CD4-positive, alpha-beta T cell treated with Interleukin-10 for 1 hour (primary cell): ENCODE data around the gene MORC2.

Experiments used
- DNase-seq: peaks from one replicate; pipeline ENCODE4 v3.0.0-alpha.2; 2020

Gene MORC2

DNA sequence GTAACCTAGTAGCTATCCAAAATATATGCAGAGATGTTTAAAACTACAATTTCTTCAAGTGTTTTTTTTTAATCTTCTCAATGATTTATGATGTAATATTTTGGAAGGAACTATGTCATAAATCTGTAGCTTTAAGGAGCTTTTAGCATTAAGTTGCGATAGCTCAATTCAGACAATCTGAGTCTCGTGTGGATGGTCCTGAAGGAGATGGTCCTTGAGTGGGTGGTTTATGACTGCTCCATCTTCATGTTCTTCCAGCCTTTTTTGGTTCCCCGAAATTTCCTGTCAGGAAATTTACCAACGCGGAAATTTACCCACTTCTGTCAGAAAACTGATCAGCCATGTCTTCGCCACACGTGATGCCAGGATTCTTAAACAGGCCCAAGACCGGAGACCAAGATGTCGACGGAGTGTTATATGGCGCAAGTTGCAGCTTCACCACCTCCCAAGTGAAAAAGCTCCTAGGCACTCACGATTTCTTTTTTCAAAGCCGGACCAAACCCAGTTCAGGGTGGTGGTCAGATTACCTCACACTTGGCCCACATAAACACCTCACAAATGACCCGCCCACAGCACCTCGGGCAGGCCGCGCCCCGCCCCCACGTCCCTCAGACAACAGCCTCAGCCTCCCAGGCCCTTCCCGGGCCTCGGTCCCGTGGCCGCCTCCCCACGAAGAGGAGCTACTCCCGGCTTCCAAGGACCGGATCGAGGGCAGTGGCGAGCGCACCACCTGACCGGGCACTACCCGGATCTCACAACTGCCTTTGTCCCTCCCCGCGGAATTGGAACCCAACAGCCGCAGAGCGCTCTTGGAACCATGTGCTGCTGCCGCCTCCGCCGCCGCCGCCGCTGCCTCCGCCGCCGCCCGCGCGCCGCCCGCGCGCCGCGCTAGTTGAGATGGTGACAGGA, at the start of gene MORC2:
TSS of gene MORC2 (minus strand) at position 760 of the 909 bp plus-strand sequence. CDS start 885 bp downstream, outside the sequence.
- no peak for DNase-seq

DNA sequence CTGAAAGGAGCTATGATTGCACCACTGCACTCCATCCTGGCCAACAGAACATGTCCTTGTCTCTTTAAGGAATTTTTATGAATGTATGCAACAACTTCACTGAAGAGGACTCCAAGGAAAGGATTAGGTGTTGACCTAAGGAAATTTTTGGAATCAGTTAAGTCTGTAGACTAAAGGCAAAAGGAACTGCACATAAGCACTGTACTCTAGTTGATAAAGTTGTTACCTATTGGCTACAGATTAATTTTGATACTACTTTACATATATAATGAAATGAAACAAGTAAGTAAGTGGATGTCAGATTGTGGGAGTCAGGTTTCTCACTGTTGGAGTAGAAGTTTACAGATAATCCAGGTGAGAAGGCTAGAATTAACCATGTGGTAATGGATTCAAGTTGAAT, 37.0 kb upstream of the MORC2 start:
- DNase-seq: no peak

DNA sequence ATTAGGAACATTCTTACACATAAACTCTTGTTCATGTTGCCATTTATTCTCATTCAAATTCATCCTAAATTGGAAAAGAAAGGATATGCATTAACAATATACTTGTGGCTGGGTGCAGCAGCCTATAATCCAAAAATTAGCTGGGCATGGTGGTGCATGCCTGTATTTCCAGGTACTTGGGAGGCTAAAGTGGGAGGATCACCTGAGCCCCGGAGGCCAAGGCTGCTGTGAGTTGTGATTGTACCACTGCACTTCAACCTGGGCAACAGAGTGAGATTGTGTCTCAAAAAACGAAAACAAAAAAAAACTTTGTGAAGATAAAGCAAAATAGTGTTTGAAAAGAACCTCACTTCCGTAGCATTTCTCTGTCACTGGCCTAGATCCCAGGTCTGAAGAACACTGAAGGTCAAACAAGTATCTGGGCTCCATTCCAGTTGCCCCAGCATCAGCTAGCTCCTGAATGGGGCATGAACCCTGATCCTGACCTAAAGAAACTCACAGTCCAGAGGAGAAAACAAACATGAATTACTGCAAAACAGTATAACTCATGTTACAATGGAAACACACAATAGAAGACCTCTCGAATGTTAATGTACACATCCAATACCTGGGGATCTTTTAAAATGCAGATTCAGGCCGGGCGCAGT, 32.7 kb upstream of the MORC2 start:
- DNase-seq: no peak

DNA sequence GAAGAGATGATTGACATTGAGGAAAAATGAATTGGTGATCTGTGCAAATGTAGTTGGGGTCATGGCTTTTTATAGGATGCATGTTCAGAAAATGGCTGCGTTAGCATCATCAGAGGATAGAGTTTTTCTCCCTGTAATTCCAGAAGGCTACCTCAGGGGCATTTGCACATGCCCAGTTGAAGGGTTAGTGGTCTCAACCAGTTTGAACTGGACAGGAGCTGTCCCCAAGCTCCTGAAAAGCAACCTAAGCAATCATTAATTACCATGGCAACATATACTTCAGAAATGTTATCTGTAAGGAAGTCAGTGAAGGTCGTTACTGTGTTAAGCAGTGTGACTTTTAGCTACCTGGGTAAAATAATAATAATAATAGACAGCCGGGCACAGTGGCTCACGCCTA, 29.8 kb upstream of the MORC2 start:
- no peak for DNase-seq

DNA sequence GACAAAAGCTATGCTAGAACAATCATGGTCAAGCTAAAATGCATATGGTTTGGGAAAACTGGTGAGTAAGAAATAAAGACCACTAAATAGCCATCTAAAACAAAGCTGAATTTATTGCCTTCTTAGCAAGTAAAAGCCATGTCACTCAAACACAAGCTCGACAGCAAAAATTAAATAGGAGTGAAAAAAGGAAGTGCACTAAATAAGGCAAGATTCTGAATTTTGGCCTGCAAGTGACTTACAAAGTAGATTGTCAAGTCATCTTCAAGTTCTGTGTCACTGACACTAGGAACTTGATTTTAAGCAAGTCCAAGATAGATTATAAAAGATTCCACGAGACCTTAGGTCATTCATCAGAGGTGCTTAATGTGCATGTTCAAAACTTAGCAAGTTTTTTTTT, 27.9 kb upstream of the MORC2 start:
- DNase-seq: no peak

DNA sequence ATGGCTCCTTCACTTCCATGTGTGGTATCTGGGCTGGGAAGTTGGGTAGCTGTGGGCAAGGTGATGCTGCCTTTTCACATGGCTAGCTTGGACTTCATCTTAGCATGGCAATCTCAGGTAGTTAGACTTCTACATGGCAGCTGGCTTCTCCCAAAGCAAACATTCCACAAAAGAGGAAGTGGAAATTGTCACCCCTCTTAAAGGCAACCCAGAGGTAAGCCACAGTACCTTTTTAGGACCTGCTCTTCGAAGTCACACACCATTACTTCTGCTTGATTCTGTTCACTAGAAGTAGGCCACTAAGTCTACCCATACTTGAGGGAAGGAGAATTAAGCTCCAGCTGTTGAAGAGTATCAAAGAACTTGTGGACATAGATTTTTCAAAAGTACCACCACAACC, 26.4 kb upstream of the MORC2 start:
- DNase-seq: no peak

DNA sequence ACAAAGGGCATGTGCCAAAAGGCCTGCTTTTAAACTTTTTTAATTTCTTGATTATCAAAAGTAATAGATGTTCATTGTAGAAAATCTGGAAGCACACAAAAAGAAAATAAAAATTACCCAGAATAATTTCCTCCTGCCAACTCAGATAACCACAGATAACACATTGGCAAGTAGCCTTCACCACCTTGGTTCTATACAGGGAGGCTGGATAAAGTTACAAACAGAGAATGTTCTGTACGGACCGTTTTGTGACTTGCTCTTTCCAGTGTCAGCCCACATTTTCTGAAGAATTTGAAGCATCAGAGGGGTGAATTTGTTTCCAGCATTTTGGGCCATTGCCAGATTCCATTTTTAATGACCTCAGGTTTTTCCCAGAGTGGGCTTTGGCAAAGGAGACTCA, 24.0 kb upstream of the MORC2 start:
- no peak for DNase-seq

DNA sequence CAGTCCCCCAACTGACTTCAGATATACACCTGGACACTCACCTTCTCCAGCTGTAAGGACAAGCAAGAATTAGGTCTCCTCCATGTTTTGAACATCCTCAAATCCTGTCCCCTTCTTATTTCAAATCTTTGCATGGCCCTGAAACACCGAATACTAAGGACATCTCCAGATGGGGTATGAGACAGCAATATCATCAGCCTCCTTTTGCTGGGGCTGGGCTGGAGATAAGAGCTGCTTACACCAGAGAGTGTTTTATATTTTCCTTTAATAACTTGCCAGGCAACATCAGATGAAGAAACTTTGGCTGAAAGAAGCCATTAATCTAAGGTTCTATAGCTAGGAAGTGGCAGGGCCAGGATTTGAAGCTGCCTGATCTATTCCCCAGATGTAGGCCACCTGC, 22.1 kb upstream of the MORC2 start:
- DNase-seq: no peak

DNA sequence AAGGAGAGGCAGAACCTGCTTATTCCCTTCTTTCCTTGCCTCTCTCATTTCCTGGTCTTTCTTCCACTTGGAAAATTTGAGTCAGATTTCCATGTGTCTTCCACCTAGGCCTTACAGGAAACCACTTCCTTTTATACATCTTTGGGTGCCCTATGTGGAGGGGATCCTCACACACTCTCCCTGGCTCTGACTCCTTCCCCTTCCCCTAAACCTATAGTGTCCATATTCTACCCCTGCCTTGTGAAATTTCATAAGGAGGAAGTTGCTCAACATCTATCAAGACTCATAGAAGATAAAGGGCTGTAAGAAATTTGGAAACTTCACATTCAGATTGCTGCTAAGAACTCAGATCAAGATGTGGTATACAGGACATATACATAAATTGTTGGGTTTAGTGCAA, 20.9 kb upstream of the MORC2 start:
- no peak for DNase-seq

DNA sequence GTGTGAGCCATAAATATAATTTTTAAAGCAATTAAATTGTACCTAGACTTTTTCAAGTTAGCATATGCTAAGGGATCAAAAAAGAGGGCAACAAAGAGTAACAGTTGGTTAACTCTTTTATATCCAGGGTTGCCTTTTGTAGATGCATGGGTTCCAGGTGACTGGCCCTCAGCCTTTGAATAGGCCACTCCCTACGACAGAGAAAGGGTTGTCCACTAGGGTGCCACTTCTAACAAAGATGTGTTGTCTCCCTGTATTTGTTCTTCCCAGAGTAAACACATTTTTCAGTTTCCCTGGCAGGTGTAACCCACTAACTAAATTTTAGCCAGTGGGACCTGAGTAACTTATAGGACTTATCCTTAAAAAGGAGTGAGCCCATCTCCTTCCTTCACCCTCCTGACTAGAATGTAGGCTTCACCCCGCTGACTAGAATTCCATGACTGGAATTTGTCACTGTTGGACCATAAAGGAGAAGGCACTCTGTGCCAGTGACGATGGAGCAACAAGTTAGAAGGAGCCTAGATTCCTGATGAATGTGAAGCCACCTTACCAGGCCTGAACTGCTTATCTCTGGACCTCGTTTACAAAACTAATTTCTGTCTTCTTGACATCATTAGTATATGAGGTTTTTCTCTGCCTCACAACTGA, 17.1 kb upstream of the MORC2 start:
- no peak for DNase-seq

DNA sequence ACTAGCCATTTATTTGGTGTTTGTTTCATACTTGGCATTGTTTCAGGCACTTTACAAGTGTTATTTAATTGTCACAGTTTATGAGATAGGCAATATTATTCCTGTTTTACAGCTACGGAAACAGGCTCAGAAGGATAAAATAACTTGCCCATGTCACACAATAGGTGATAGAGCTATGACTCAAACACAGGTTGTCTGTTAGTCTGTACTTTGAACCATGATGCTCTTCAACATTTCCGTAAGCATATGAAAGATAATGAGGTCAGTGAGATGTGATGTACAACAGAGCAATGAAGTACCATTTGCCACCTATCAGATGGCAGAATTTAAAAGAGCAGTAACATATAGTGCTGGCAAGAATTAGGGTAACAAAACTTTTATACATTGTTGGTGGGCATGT, 15.7 kb upstream of the MORC2 start:
- DNase-seq: no peak

DNA sequence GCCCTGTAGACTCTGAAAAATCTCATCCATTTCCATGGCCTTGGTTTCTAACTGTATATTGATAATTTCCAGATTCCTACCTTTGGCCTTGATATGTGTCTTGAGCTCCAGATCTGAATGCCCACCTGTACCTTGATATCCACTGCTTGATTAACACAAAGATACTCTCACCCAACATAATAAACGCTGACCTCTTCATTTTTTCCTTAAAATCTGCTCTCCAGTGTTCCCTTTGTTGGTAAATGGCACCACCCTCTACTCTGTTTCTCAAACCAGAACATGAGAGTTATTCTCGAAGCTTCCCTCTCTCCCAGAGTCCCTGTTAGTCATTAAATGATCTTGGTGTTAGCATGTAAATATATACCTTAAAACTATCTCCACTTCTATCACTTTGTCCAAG, 13.9 kb upstream of the MORC2 start:
- DNase-seq: no peak

DNA sequence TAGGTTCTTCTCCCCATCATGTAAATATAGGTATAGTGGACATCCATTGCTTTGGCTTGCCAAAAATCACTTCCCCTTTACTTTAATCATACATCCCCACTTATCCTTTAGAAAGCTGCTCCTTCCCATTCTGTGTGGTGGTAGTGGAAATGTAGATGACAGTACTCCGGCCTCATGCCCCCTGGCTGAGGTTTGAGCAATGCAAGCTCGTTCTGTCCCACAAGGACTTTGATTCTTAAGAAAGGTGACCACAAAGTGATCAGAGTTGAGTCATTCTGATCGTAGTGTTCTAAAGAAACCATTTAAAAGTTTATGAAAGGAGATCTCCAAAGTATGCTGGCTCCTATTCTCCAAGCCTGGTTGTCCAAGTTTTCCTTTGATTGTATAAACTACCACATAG, 11.4 kb upstream of the MORC2 start:
- DNase-seq: no peak

DNA sequence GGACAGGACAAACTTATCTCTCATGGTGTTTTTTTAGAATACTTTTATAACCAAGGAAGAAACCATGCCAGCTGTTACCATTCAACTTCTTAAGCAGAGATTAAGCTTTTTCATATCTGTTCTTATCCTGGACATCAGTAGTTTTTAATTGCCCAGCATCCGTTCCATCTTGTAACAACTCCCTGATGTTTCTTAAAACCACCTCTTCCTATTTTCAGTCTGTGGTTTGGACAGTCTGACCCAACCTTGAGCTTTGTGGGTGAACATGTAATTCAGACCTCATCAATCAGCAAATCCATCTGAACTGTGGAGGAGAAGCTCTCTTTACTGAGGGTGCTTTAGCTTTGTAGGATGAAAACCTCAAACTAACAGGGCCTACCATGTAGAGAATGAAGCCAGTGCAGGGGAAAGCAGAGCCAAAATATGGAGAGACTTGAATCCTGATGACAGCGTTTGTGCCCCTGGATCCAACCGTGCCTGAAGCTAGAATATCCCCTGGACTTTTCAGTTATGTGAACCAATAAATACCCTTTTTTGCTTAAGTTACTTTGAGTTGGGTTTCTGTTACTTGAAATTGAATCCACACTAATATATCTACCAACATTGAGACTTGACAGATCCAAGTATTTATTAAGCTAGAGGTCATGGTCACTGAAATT, 9.9 kb upstream of the MORC2 start:
- no peak for DNase-seq

DNA sequence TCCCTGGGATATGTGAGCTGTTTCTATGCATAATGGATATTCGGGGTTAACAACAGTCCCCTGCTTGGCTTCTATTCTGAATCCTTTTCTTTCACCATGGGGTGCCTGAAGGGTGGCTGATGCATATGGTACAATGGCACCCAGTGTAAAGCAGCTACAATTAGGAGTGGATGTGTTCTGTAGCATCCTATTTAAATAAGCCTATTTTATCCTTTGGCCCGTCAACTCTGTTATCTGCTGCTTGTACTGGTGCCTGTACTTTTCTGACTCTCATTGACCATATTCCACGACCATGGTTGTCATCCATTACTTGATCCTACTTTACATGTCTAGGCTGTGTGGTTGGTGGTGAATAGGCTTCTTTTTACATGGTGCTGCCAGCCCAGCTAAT, 1.8 kb upstream of the MORC2 start:
- DNase-seq: no peak

DNA sequence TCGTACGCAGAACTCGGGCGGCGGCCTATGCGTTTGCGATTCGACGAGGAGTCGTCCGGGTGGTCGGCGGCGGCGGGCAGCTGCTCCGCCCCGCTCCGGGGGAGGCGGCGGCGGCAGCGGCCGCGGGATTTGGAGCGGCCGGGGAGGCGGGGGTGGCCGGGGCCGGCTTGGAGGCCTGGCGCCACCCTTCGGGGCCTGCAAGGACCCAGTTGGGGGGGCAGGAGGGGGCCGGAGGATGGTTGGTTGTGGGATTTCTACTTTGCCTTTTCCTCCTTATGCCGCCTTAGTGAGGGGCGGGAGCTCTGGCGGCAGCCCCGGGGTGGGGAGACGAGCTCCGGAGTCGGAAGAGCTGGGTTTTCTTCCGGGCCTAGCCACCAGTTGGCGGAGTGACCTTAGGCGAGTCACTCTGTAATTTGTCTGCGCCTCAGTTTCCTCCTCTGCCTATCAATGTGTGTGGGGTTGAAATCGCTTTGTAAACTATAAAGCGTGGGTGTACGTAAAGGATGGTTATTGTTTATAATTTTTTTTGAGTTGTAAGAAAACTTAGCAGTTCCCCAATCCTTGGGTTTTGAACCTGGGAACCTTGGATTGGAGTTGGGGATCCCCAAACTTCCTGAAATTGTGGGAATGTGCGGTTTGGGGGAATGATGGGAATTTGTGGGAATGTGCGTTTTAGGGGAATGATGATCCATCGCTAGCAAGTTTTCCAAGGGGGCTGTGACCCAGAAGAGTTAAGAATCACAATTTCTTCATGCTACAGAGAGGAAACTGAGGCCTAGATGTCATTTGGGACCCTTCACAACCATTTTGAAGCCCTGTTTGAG, 1.2 kb upstream of the MORC2 start:
- peak; percentile 58 for DNase-seq

DNA sequence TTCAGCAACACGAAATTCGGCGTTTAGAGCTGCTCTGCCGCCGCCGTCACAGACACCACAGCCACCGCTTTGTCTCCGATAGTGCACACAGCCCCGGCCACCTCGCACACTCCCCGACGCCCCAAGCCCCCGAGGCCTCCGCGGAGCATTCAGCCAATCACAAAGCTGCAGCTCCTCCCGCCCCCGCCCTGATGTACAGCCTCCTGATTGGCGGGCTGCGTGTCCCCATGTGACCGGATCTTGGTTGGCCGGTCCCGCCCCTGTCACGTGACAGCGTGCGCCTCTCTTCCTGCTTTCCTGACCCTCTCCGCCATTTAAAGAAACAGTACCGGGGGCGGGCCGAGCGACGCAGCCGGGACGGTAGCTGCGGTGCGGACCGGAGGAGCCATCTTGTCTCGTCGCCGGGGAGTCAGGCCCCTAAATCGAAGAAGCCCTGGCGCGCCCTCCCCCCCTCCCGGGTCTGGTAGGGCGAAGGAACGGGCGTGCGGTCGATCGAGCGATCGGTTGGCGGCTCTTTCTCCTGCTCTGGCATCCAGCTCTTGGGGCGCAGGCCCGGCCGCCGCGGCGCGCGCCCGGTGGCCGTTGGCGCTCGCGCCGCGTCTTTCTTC, 454 bp upstream of the MORC2 start, which contains the start of gene TUG1:
TSS of gene TUG1 (plus strand) at position 342 of the 608 bp plus-strand sequence.
- DNase-seq: peak; percentile 98

DNA sequence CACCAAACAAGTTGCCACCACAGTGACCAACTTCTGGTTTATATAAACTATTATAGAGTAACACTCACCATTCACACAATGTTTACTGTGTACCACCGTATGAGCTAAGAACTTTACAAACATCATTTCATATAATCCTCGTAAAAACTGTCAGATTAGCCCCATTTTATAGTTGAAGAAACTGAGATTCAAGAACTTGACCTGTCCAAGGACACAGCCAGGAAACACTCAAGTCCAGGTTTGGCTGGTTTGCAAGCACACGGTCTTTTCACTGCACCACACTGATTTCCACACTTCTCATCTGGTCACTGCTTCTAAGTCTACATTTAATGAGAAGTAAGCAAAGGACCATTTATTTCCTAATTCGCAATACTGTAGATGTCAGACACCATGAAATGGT, 3.7 kb downstream of the MORC2 start:
- DNase-seq: no peak

DNA sequence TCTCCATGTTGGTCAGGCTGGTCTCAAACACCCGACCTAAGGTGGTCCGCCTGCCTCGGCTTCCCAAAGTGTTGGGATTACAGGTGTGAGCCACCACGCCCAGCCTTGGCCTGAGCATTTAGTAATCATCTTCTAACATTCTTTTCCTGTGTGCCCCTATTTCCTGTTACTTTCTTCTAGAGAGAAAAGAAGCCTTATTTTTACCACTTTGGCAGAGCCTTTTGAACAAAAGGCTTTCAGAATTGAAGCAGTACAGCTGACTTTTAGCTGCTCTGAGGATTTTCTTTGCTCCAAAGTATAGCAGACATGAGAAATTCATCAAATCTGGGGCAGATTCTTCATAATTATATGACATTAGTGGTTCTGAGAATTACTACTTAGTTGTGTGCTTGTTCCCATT, 13.4 kb downstream of the MORC2 start:
- DNase-seq: no peak

DNA sequence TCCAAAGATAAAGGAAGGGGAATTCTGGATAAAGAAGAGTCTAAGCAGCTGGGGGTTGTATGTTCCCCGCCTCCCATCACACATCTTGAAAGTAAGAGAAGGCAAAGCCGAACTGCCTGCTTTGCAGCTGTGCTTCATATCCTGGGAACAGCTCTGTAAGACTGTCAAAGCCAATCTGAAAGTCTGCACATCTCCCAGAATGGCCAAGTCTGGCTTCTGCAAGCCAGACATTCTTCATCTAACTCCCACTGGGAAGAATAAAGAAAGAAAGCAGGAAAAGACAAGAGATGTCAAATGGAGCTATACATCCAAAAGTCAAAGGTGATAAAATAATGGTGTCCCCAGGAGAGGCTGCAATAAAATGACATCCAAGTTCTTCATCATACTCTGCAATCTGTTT, 15.4 kb downstream of the MORC2 start:
- no peak for DNase-seq

DNA sequence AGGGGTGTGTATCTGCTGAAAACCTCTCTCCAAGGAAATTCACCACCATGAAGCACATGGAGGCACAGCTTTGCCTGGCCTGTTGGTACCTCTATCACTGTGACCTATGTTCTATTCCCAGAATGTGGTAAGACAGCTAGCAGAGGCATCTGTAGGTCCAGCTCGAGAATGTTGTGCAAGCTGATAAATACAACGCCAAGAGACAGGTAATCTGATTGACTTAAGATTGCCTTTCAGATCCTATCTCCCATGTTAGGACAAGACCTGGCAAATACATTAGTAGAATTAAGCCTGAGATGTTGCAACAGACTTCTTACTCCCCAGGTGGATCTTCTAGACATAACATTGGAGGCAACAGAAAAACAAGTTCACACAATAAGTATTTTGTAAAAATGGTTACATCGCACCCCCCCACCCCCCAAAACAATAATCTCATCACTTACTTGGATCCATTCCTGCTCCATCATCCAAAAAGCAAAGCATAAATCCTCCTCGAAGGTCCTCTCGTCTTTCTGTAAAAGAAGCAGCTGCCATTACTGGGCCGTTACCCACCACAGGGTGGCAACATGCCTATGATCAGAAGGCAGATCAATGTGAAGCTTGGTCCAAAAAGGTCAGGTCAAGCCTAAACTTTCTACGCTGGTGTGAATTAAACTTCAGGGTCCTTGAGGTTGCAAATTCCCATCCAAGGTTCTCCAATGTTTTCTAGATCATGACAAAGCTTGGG, 18.5 kb downstream of the MORC2 start:
- no peak for DNase-seq
